K562 (cell line): ENCODE data around the gene MALAT1. TPM values are rescaled to one million over a fixed set of nuclear protein-coding genes. Genes with fewer than 3 reads are reported as not detected.

Experiments used
- ARID1B ChIP-seq: fragments of 450-650 bp; IDR thresholded peaks from 2 replicates; pipeline ENCODE4 v1.6.1; 2016; ENCODE audit warnings: antibody characterized with exemption, mild to moderate bottlenecking, inconsistent platforms
- DACH1 ChIP-seq: fragments of 450-650 bp; IDR thresholded peaks from 2 replicates; pipeline ENCODE4 v1.6.1; 2018; ENCODE audit not compliant: partially characterized antibody
- DDX20 ChIP-seq: fragments of 450-650 bp; IDR thresholded peaks from 2 replicates; pipeline ENCODE4 v1.6.1; 2016; ENCODE audit warnings: missing genetic modification characterization, low read depth, mild to moderate bottlenecking, missing compliant biosample characterization, moderate library complexity
- ELF1 ChIP-seq: fragments of 200-800 bp; sonication (Bioruptor generic); IDR thresholded peaks from 2 replicates; pipeline ENCODE4 v1.6.1; 2016; ENCODE audit warnings: missing genetic modification characterization, missing compliant biosample characterization
- KDM4B ChIP-seq, 2 experiments: fragments of 450-650 bp in 1 of 2; sonication (generic) in 1 of 2; IDR thresholded peaks; 2 replicates each; pipeline ENCODE4 v1.6.1; 2016 to 2017; ENCODE audit warnings: borderline replicate concordance in 2 of 2, antibody characterized with exemption in 1 of 2, low read depth in 1 of 2, mild to moderate bottlenecking in 1 of 2
- MAZ ChIP-seq, 2 experiments: fragments of 450-650 bp in 1 of 2; sonication (generic) in 1 of 2; formaldehyde crosslinking; IDR thresholded peaks in 1 of 2; conservative IDR thresholded peaks in 1 of 2; 2 replicates each; pipeline versions ENCODE4 v1.4.0 to v1.5.0; 2020; ENCODE audit warnings: mild to moderate bottlenecking in 1 of 2, missing genetic modification reagents in 1 of 2
- MYNN ChIP-seq, 2 experiments: sonication (generic); formaldehyde crosslinking in 1 of 2; IDR thresholded peaks; 2 replicates each; pipeline versions ENCODE4 v1.5.0 to v1.6.1; 2016 to 2020; ENCODE audit warnings: antibody characterized with exemption in 1 of 2, missing genetic modification reagents in 1 of 2
- NFIX ChIP-seq: fragments of 250-450 bp; sonication (Bioruptor Pico); IDR thresholded peaks from 2 replicates; pipeline ENCODE4 v1.4.0; 2020; ENCODE audit warnings: low read depth, mild to moderate bottlenecking, moderate library complexity
- SIRT6 ChIP-seq: IDR thresholded peaks from one replicate; pipeline ENCODE4 v1.6.1; 2012; ENCODE audit warnings: low read depth, mild to moderate bottlenecking, control low read depth, inconsistent platforms, low read length, moderate library complexity
- SRSF9 ChIP-seq: fragments of 200-400 bp; formaldehyde crosslinking; IDR thresholded peaks from 2 replicates; pipeline ENCODE4 v1.6.1; 2017; ENCODE audit warnings: low read depth, low read length, borderline replicate concordance
- TCF7 ChIP-seq: sonication (generic); IDR thresholded peaks from 2 replicates; pipeline ENCODE4 v1.6.1; 2016; ENCODE audit warnings: antibody characterized with exemption, borderline replicate concordance
- ZNF124 ChIP-seq: sonication (generic); formaldehyde crosslinking; IDR thresholded peaks from 2 replicates; pipeline ENCODE4 v1.8.1; 2022; ENCODE audit warnings: missing genetic modification reagents
- ZNF436 ChIP-seq: fragments of 250-450, 450-650 bp; sonication (Bioruptor Pico); formaldehyde crosslinking; IDR thresholded peaks from 2 replicates; pipeline ENCODE4 v1.7.0; 2020; ENCODE audit warnings: mild to moderate bottlenecking
- ZNF696 ChIP-seq: fragments of 250-450 bp; sonication (Bioruptor Pico); conservative IDR thresholded peaks from 2 replicates; pipeline ENCODE4 v1.4.0; 2020; ENCODE audit warnings: mild to moderate bottlenecking, moderate library complexity
- ZNF76 ChIP-seq: fragments of 250-450 bp; sonication (Bioruptor Pico); IDR thresholded peaks from 2 replicates; pipeline ENCODE4 v1.4.0; 2020; ENCODE audit warnings: mild to moderate bottlenecking, moderate library complexity, borderline replicate concordance
- polyA plus RNA-seq, 8 experiments: library from polyadenylated mRNA; depleted of rRNA in 4 of 8; stranded (reverse) in 5 of 8; unstranded in 3 of 8; fragments of >200 nt; fragmentation: Nextera tagmentation in 2 of 8; fragmentation: Illumina TruSeq in 1 of 8; extraction: Ambion mirVana in 2 of 8; extraction: Trizol in 1 of 8; gene quantifications; 2 replicates each; pipeline versions ENCODE4 v1.2.1 to v1.2.3, GENCODE V29; 2011 to 2014; ENCODE audit warnings: inconsistent platforms in 1 of 8, missing spikeins in 1 of 8
- total RNA-seq, 7 experiments: library from RNA; depleted of rRNA in 6 of 7; stranded (reverse); fragments of >200 nt in 6 of 7; fragmentation: Illumina TruSeq in 2 of 7; extraction: Trizol in 2 of 7; gene quantifications; 2 replicates each; pipeline versions ENCODE4 v1.2.1 to v1.2.3, GENCODE V29; 2011 to 2021; ENCODE audit warnings: low replicate concordance in 1 of 7
- TF ChIP-seq, protein P1 (sequence below): fragments of 450-650 bp; IDR thresholded peaks from 2 replicates; pipeline ENCODE4 v1.6.1; 2017; ENCODE audit warnings: antibody characterized with exemption, mild to moderate bottlenecking
- TF ChIP-seq, protein P2 (sequence below): fragments of 250-450 bp; sonication (Bioruptor Pico); IDR thresholded peaks from 2 replicates; pipeline ENCODE4 v1.4.0; 2020; ENCODE audit warnings: mild to moderate bottlenecking, moderate library complexity
- TF ChIP-seq, protein P3 (sequence below): fragments of 450-650 bp; conservative IDR thresholded peaks from 2 replicates; pipeline ENCODE4 v1.6.1; 2016; ENCODE audit warnings: missing genetic modification characterization, low read depth, mild to moderate bottlenecking, missing compliant biosample characterization, moderate library complexity

The MALAT1 gene
- total and polyA plus RNA-seq, 9 of the 15 experiments (the other 6 are each of a cell fraction or from before 2014, with no cell fraction given), result 363 to 8,715 (median 2,351) TPM

GRCh38 chr11:65478388-65479183 lies 20.3 kb upstream of the MALAT1 start (continued):
- TF ChIP-seq SRSF9 (no peak), KDM4B (IDR thresholded peaks at IDR 0.05; ENCODE audit: borderline replicate concordance in 2 of 2, low read depth in 1 of 2) (no peak), ZNF124 (no peak), ZNF436 (CRISPR knock-in tag) (no peak), ZNF76 (CRISPR knock-in tag) (peak; percentile 66; the same call in 1 of the 2 replicates), TCF7 (no peak), ELF1 (tag) (no peak), DACH1 (no peak), NFIX (CRISPR knock-in tag) (no peak), MYNN (IDR thresholded peaks at IDR 0.05) (peak; percentile 78), MYNN (CRISPR knock-in tag; IDR thresholded peaks at IDR 0.05) (no peak), MAZ (CRISPR knock-in tag; conservative IDR thresholded peaks at IDR 0.05 in 1 of 2, IDR thresholded peaks at IDR 0.05 in 1 of 2) (peak; percentile 67 to 72), ZNF696 (CRISPR knock-in tag) (no peak), SIRT6 (no peak), DDX20 (tag) (no peak), ARID1B (peak; percentile 18; the same call in 1 of the 2 replicates)
- TF ChIP-seq, protein P1, sequence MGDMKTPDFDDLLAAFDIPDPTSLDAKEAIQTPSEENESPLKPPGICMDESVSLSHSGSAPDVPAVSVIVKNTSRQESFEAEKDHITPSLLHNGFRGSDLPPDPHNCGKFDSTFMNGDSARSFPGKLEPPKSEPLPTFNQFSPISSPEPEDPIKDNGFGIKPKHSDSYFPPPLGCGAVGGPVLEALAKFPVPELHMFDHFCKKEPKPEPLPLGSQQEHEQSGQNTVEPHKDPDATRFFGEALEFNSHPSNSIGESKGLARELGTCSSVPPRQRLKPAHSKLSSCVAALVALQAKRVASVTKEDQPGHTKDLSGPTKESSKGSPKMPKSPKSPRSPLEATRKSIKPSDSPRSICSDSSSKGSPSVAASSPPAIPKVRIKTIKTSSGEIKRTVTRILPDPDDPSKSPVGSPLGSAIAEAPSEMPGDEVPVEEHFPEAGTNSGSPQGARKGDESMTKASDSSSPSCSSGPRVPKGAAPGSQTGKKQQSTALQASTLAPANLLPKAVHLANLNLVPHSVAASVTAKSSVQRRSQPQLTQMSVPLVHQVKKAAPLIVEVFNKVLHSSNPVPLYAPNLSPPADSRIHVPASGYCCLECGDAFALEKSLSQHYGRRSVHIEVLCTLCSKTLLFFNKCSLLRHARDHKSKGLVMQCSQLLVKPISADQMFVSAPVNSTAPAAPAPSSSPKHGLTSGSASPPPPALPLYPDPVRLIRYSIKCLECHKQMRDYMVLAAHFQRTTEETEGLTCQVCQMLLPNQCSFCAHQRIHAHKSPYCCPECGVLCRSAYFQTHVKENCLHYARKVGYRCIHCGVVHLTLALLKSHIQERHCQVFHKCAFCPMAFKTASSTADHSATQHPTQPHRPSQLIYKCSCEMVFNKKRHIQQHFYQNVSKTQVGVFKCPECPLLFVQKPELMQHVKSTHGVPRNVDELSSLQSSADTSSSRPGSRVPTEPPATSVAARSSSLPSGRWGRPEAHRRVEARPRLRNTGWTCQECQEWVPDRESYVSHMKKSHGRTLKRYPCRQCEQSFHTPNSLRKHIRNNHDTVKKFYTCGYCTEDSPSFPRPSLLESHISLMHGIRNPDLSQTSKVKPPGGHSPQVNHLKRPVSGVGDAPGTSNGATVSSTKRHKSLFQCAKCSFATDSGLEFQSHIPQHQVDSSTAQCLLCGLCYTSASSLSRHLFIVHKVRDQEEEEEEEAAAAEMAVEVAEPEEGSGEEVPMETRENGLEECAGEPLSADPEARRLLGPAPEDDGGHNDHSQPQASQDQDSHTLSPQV, result peak; percentile 95
- TF ChIP-seq, protein P2, sequence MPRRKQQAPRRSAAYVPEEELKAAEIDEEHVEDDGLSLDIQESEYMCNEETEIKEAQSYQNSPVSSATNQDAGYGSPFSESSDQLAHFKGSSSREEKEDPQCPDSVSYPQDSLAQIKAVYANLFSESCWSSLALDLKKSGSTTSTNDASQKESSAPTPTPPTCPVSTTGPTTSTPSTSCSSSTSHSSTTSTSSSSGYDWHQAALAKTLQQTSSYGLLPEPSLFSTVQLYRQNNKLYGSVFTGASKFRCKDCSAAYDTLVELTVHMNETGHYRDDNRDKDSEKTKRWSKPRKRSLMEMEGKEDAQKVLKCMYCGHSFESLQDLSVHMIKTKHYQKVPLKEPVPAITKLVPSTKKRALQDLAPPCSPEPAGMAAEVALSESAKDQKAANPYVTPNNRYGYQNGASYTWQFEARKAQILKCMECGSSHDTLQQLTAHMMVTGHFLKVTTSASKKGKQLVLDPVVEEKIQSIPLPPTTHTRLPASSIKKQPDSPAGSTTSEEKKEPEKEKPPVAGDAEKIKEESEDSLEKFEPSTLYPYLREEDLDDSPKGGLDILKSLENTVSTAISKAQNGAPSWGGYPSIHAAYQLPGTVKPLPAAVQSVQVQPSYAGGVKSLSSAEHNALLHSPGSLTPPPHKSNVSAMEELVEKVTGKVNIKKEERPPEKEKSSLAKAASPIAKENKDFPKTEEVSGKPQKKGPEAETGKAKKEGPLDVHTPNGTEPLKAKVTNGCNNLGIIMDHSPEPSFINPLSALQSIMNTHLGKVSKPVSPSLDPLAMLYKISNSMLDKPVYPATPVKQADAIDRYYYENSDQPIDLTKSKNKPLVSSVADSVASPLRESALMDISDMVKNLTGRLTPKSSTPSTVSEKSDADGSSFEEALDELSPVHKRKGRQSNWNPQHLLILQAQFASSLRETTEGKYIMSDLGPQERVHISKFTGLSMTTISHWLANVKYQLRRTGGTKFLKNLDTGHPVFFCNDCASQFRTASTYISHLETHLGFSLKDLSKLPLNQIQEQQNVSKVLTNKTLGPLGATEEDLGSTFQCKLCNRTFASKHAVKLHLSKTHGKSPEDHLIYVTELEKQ, result no peak
- TF ChIP-seq, protein P3, sequence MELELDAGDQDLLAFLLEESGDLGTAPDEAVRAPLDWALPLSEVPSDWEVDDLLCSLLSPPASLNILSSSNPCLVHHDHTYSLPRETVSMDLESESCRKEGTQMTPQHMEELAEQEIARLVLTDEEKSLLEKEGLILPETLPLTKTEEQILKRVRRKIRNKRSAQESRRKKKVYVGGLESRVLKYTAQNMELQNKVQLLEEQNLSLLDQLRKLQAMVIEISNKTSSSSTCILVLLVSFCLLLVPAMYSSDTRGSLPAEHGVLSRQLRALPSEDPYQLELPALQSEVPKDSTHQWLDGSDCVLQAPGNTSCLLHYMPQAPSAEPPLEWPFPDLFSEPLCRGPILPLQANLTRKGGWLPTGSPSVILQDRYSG (tag), result peak; percentile 21; the same call in 1 of the 2 replicates
